HG02981 (cell line): Measurements from ENCODE around the gene MYO5A.

Experiments
- ATAC-seq: cut with Tn5 transposase; IDR thresholded peaks from one replicate; pipeline ENCODE4 v1.9.1; 2021; ENCODE audit warnings: mild to moderate bottlenecking, moderate library complexity; ENCODE audit not compliant: unreplicated experiment

The MYO5A gene

DNA sequence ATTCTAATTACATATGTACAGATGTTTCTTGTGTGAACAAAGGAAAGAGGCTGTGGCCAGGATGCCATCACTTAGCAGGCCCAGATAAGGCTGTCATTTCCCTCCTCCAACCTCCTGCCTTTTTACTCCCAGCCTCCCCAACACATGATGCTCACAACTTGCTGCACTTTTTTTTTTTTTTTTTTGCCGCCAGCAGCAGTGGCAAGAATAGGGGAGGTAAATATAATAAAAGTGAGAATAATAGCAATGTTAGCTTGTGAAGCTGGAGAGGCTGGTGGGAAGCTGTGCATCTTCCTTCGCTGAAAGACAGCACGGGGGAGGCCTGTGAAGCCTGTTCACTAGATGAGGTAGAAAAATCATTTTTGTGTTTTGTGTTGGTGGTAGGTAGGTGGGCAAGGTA is 190.6 kb downstream of the MYO5A start:
- ATAC-seq, result no peak

GRCh38 chr15:52337198-52337853 is 191.4 kb downstream of the MYO5A start:
- ATAC-seq, result no peak

GRCh38 chr15:52336529-52336928 is 192.2 kb downstream of the MYO5A start:
- no peak for ATAC-seq

- ATAC-seq, result no peak
Measured at GRCh38 chr15:52334491-52335160, 194.1 kb downstream of the MYO5A start.

- ATAC-seq, result peak; percentile 91
Measured at GRCh38 chr15:52331490-52332240, 197.0 kb downstream of the MYO5A start.

DNA sequence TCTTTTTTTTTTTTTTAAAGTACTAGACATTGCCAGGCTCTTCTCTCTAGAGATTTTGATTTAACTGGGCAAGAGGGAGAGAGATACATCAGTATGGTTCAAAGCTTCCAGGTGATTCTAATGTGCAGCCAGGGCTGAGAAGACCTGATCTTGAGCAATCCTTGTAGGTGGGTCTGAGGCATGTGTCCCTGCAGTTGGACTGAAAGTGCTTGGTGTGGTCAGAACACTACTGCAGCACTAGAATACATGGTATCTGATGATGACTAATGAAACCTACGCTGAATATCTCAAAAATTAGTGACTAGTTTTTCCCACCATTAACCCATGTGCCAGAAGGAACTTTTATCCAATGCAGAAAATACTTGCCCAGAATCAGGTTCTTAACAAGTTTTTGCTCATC is 198.7 kb downstream of the MYO5A start:
- no peak for ATAC-seq

GRCh38 chr15:52329150-52329549 is 199.5 kb downstream of the MYO5A start:
- no peak for ATAC-seq

- ATAC-seq, result no peak
Measured at GRCh38 chr15:52328680-52329079, 200.0 kb downstream of the MYO5A start.

- no peak for ATAC-seq
Measured at GRCh38 chr15:52326756-52327155, 201.9 kb downstream of the MYO5A start.

DNA sequence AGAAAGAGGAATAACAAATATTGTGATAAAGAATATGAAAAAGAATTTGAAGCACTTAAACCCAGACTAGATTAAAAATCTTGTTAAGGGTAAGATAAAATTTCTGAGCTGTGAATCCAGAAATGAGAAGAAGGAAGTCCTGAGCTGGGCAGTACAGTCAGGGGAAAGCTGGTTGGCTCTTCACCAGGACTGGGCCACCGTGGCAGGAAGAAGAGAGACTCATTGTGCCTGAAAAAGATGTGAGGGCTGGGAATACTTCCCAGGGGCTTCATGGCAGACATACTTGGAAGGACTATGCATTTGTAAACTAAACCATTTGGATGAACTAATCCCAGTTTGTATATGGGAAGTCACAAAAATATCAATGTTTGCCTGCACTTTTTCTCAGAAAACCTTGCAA is 204.6 kb downstream of the MYO5A start:
- no peak for ATAC-seq

DNA sequence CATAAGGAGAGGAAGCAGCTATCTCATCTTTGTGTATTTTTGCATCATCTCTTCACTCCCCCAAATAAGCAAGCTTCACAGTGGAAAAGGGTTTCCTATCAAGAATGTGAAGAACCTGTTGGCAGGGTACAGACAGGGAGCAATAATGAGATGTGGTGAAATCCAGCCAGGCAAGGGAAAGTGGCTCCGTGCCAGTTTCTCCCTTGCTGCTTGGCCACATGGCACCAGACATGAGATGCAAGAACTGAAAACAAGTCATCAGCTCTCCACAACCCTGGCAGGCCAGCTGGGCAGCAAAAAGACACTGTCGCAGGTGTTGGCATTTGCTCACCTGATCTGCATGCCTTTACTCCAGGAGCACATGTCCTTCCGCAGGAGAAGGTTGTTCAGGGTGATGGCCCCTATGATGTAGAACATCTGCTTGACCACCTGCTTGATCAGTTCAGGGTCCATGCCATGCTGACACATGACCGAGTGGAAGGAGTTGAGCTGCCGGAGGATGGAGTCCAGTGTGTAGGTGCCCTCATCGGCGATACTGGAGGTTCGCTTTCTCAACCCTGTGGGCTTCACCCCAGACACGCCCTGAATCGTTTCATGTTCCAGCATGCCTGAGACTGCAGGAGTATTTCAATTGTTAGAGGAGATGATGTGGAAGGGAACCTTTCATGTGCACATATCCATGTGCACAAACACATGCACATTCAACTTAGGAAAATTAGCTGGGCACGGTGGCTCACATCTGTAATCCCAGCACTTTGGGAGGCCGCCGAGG is 209.8 kb downstream of the MYO5A start:
- ATAC-seq, result no peak

- ATAC-seq, result no peak
Measured at GRCh38 chr15:52317688-52318087, 211.0 kb downstream of the MYO5A start.

DNA sequence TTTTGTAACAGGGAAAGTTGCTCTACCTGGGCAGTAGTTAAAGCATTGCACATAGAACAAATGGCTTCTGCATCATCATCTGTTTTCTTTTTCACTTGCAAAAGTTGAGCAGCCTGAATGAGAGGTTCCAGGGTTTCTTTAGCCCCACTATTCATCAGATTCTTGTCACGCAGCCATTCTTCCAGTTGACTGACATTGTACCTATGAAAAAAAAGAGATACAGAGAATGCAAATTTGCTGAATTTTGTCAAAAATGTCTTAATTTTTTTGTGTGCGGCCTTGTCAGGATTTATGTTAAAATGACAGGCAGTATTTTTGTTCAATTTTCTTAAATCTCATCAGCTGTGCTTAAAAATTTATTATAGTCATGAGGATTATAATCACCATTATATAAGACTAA is 211.7 kb downstream of the MYO5A start:
- ATAC-seq, result no peak

DNA sequence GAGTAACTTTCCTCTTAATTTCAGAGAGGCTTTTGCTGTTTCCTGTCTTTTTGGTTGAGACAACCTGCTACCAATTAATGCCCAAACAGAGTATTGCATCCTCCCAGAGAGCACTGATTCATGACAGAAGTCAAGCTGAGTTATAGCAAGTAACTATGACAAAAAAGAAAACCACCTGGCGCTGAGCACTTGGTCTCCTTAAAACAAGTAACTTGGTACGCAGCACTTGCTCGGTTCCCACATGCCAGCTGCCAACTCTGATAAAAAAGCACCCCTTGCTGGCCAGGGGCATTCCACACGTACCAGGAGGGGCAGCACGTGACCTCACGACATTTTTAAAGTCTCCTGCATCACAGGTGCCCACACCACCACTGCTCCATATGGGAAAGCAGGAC is 219.5 kb downstream of the MYO5A start:
- ATAC-seq, result peak; percentile 72

- ATAC-seq, result peak; percentile 46
Measured at GRCh38 chr15:52308446-52309153, 220.1 kb downstream of the MYO5A start.

- ATAC-seq, result no peak
Measured at GRCh38 chr15:52307847-52308246, 220.8 kb downstream of the MYO5A start.

GRCh38 chr15:52306270-52306669 is 222.4 kb downstream of the MYO5A start:
- ATAC-seq, result no peak

DNA sequence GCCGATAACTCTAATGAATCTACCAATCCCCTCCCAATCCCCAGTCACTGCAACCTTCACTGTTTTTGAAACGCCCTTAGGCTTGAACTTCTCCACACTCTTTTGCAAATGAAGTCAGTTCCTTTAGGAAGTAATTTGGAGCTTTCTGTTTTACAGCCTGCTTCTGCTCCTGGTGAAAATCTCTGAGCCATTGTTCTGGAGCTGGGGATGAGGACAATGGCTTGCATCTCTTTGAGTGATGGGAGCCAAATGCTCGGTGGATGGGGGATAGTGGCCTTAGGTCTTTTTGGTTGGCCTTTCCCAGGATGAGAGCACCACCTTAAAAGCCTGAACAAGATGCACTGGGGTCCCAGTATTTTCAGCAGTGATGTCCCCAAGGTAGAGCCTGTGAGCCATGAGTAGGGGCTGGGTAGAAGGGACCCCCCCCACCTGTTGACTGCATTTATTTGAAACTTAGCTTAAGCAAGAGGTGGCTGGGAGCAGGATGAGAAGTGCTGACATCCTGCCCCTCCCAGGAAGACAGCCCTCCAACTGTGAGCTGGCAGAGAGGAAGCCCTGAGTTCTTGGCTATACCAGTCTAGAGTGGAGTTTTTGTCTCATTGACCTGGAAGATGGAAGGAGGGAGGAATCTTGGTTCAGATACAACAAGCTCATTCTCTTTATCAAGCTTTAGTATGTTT is 225.4 kb downstream of the MYO5A start:
- no peak for ATAC-seq

DNA sequence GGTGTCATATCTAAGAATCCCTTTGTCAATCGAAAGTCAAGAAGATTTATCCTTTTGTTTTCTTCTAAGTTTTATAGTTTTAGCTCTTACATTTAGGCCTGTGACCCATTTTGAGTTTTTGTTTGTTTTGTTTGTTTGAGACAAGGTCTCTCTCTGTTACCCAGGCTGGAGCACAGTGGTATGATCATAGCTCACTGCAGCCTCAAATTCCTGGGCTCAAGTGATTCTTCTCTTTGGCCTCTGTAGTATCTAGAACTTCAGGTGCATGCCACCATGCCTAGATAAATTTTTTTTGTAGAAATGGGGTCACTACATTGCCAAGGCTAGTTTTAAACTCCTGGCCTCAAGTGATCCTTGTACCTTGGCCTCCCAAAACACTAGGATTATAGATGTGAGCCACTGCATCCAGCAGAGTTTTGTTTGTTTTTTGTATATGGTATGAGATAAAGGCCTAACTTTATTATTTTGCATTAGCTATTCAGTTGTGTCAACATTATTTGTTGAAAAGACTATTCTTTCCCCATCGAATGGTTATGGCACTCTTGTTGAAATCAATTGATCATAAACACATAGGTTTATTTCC is 227.3 kb downstream of the MYO5A start:
- no peak for ATAC-seq
